Osteoblast (primary cell): ENCODE data around the gene ZDHHC14. TPM values are rescaled to one million over a fixed set of nuclear protein-coding genes. Genes with fewer than 3 reads are reported as not detected.

Experiments used
- DNase-seq: peaks from one replicate; pipeline ENCODE4 v3.0.0; 2011; ENCODE audit warnings: low spot score, mixed read lengths; ENCODE audit not compliant: insufficient read length; ENCODE audit errors: missing footprints
- H2AFZ ChIP-seq: 2 replicates; pipeline ENCODE4 v1.6.0; 2011; ENCODE audit warnings: mild to moderate bottlenecking, low read length
- H3K27ac ChIP-seq: 2 replicates; pipeline ENCODE4 v1.5.1; 2011; ENCODE audit warnings: mild to moderate bottlenecking, low read depth, low read length, moderate library complexity
- H3K27me3 ChIP-seq: 2 replicates; pipeline ENCODE4 v1.6.0; 2012; ENCODE audit warnings: mild to moderate bottlenecking, control low read depth, inconsistent platforms, low read length, moderate library complexity; ENCODE audit not compliant: insufficient read depth
- H3K36me3 ChIP-seq: 2 replicates; pipeline ENCODE4 v1.5.1; 2011; ENCODE audit warnings: mild to moderate bottlenecking, low read length, control low read depth, moderate library complexity; ENCODE audit not compliant: insufficient read depth
- H3K4me1 ChIP-seq: 2 replicates; pipeline ENCODE4 v1.5.1; 2011; ENCODE audit warnings: mild to moderate bottlenecking, low read length, control low read depth, moderate library complexity; ENCODE audit not compliant: insufficient read depth
- H3K4me2 ChIP-seq: 2 replicates; pipeline ENCODE4 v1.6.0; 2011; ENCODE audit warnings: mild to moderate bottlenecking, low read length; ENCODE audit not compliant: insufficient read depth
- H3K4me3 ChIP-seq: fragments of 200-600 bp; sonication (generic); 3 replicates; pipeline ENCODE4 v1.5.1; 2012; ENCODE audit warnings: mild to moderate bottlenecking, low read length, inconsistent platforms; ENCODE audit not compliant: insufficient read depth
- H3K79me2 ChIP-seq: 2 replicates; pipeline ENCODE4 v1.6.0; 2012; ENCODE audit warnings: mild to moderate bottlenecking, low read length, control low read depth, inconsistent platforms; ENCODE audit not compliant: insufficient read depth
- H3K9me3 ChIP-seq: 2 replicates; pipeline ENCODE4 v1.5.1; 2011; ENCODE audit warnings: low read depth, low read length, control low read depth
- H4K20me1 ChIP-seq: 2 replicates; pipeline ENCODE4 v1.6.0; 2012; ENCODE audit warnings: mild to moderate bottlenecking, low read length, control low read depth; ENCODE audit not compliant: insufficient read depth
- total RNA-seq: library from RNA; depleted of rRNA; stranded (reverse); fragments of >200 nt; gene quantifications from 2 replicates; pipeline ENCODE4 v1.2.3, GENCODE V29; 2012
- TF ChIP-seq, protein P1 (sequence below): IDR thresholded peaks from 2 replicates; pipeline ENCODE4 v1.5.1; 2011; ENCODE audit warnings: mild to moderate bottlenecking, low read depth, low read length, moderate library complexity; ENCODE audit errors: extremely low read depth

The ZDHHC14 gene
- total RNA-seq, 1 donor: 1.4 TPM

DNA sequence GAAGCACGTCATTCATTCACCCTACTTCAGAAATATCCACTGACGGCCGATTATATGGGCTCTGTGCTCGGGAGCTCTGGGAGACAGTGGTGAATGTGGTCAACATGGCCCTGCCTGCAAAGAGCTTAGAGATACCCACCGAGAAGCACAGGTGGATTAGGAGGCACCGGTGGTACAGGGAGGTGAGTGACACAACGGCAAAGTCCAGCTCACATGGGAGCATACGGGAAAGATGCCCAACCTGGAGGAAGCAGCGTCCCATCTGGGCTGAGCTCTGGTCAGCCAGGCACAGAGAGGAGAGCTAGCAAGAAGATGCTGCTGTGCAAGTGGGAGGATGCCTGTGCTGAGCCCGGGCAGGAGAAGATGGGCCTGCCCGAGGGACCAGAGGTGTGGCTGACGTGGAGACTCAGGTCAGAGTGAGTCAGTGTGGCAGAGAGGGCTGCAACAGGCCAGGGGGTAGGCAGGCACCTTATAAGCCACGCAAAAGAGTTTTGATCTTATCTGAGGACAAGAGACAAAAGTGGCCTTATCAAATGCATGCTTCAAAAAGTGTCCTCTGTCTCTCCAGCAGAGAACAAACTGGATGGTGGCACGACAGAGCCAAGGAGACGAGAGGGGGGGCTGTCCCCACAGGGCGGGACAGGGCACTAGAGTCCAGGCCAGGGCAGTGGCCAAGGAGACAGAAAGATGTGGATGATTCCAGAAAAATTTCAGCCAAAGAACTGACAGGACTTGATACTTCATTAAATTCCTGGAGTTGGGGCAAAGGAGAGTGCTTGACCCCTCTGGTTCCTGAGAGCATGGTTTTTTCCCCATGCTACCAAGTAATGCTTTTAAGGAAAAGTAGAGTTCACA lies 227.5 kb downstream of the ZDHHC14 start:
- no peak overlapping the region for H3K27ac ChIP-seq
- TF ChIP-seq, protein P1, sequence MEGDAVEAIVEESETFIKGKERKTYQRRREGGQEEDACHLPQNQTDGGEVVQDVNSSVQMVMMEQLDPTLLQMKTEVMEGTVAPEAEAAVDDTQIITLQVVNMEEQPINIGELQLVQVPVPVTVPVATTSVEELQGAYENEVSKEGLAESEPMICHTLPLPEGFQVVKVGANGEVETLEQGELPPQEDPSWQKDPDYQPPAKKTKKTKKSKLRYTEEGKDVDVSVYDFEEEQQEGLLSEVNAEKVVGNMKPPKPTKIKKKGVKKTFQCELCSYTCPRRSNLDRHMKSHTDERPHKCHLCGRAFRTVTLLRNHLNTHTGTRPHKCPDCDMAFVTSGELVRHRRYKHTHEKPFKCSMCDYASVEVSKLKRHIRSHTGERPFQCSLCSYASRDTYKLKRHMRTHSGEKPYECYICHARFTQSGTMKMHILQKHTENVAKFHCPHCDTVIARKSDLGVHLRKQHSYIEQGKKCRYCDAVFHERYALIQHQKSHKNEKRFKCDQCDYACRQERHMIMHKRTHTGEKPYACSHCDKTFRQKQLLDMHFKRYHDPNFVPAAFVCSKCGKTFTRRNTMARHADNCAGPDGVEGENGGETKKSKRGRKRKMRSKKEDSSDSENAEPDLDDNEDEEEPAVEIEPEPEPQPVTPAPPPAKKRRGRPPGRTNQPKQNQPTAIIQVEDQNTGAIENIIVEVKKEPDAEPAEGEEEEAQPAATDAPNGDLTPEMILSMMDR: no peak
- no peak for DNase-seq
- no peaks in the 10 kb centered on the region for H3K79me2 ChIP-seq
- H3K4me1 ChIP-seq: peaks cover 10% of the 10 kb centered on the region
- H4K20me1 ChIP-seq: no peaks in the 10 kb centered on the region
- H2AFZ ChIP-seq: no peak overlapping the region
- H3K4me3 ChIP-seq: no peak overlapping the region
- no peaks in the 10 kb centered on the region for H3K9me3 ChIP-seq
- no peak overlapping the region for H3K4me2 ChIP-seq
- no peaks in the 10 kb centered on the region for H3K36me3 ChIP-seq
- no peaks in the 10 kb centered on the region for H3K27me3 ChIP-seq

DNA sequence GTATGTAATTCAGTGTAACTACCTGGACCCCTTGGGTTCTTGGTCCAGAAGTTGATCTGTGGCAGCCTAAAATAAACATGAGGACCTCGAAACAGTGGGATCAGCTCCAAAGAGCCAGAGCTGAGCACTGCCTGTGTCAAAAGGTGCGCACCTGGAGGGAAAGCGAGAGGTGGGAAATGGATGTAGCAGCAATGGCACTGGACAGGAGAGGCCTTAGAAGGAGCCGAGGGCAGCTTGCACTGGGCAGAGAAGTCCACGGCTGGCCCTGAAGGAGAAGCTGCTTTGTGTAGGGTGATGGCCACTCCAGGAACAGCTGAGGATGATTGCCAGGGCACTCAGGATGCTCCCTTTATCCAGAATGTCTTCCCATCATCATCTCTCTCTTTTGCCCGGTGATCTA lies 228.1 kb downstream of the ZDHHC14 start:
- TF ChIP-seq, protein P1: no peak
- Histone ChIP-seq H2AFZ (no peak overlapping the region), H4K20me1 (no peaks in the 10 kb centered on the region), H3K27ac (no peak overlapping the region), H3K4me3 (no peak overlapping the region), H3K9me3 (no peaks in the 10 kb centered on the region), H3K4me2 (no peak overlapping the region), H3K79me2 (no peaks in the 10 kb centered on the region), H3K27me3 (no peaks in the 10 kb centered on the region), H3K36me3 (no peaks in the 10 kb centered on the region), H3K4me1 (peaks cover 16% of the 10 kb centered on the region)
- no peak for DNase-seq

DNA sequence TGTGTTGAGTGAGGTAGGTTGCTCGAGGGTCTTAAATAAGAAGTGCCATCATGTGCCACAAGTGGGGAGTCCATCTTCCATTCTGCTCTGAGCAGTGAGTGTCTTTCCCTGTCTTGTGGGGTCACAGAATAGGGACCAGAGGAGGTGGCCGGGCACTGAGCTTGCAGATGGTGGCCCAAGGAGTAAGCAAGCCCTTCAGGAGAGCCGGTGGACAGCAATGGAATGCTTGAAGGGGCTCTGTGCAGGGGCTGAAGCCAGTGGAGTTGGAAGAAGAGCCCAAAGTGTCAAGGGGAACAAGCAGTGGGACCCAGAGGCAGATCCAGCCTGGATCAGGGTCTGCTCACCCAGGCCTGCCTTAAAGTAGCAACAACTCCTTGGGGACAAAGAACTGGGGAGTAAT lies 228.6 kb downstream of the ZDHHC14 start:
- H3K9me3 ChIP-seq: no peaks in the 10 kb centered on the region
- H3K27ac ChIP-seq: no peak overlapping the region
- H3K27me3 ChIP-seq: no peaks in the 10 kb centered on the region
- H3K79me2 ChIP-seq: no peaks in the 10 kb centered on the region
- no peak overlapping the region for H3K4me3 ChIP-seq
- TF ChIP-seq, protein P1: no peak
- no peak overlapping the region for H3K4me2 ChIP-seq
- peaks cover 16% of the 10 kb centered on the region for H3K4me1 ChIP-seq
- H4K20me1 ChIP-seq: no peaks in the 10 kb centered on the region
- no peaks in the 10 kb centered on the region for H3K36me3 ChIP-seq
- no peak for DNase-seq
- H2AFZ ChIP-seq: no peak overlapping the region

DNA sequence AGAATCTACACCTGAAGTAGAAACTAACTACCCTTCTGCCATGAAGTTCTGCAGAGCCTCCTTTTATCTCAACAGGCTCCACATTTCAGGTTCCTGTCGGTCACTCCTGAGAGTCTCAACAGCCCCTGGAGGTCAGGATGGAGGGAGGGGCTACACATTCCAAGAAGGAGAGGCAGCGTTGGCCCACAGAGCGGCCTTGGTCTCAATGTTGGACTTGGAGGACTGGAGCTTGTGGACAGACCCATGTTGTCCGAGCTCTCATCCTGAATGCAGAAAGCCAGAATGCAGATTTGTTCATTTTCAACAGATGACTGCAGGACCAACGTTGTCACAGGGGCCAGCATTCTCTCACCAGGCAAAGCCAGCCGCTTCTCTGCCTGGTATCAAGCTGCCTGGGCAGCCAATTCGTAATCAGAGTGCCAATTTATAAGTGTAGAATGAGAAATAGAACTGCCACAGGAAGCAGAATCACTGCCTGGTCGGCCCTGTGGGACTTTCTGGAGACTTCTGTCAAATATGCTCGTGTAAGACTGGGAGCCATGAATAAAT lies 229.5 kb downstream of the ZDHHC14 start:
- Histone ChIP-seq H3K4me1 (peaks cover 20% of the 10 kb centered on the region), H3K4me3 (no peak overlapping the region), H3K4me2 (no peak overlapping the region), H3K36me3 (no peaks in the 10 kb centered on the region), H3K27me3 (no peaks in the 10 kb centered on the region), H3K27ac (no peak overlapping the region), H3K9me3 (no peaks in the 10 kb centered on the region), H4K20me1 (no peaks in the 10 kb centered on the region), H2AFZ (no peak overlapping the region), H3K79me2 (no peaks in the 10 kb centered on the region)
- no peak for DNase-seq
- TF ChIP-seq, protein P1: no peak
